ENCODE measurements around the gene TMEM222. TPM values are rescaled to one million over a fixed set of nuclear protein-coding genes. Genes with fewer than 3 reads are reported as not detected.

Gene TMEM222
- polyA plus RNA-seq, 1 of the 3 experiments (the other 2 are of a cell fraction): 51.7 TPM

DNA sequence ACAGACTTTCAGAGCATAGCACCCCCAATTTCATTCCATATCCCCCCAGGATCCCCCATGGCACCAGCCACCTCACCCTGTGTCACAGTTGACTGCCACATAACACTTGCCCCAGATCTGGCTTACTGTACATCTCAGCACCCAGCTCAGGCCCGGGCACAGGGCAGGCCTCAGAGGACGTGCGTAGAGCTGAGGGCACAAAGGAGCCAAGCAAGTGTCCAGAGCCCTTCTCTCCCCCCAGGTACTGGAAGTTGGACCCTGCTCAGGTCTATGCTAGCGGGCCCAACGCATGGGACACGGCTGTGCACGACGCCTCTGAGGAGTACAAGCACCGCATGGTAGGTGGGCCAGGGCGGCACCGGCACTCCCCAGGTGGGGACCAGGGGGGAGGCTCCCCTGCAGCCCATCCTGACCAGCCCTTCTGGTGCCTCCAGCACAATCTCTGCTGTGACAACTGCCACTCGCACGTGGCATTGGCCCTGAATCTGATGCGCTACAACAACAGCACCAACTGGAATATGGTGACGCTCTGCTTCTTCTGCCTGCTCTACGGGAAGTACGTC, 11.8 kb downstream of the TMEM222 start (continued):
- TF ChIP-seq, protein P1, sequence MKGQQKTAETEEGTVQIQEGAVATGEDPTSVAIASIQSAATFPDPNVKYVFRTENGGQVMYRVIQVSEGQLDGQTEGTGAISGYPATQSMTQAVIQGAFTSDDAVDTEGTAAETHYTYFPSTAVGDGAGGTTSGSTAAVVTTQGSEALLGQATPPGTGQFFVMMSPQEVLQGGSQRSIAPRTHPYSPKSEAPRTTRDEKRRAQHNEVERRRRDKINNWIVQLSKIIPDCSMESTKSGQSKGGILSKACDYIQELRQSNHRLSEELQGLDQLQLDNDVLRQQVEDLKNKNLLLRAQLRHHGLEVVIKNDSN (IDR thresholded peaks at IDR 0.05; ENCODE audit: borderline replicate concordance, low read depth): no peak
- TF ChIP-seq CHD2 (IDR thresholded peaks at IDR 0.05; ENCODE audit: low read length, partially characterized antibody): no peak

- H3K4me1 ChIP-seq (ENCODE audit: control insufficient read depth in 1 of 2, insufficient read depth in 2 of 2, low read depth in 1 of 2, low read length in 1 of 2): no peaks in the 10 kb centered on the region
- DNase-seq: no peak
- no peak overlapping the region for H3K4me2 ChIP-seq
- no peaks in the 10 kb centered on the region for H3K27me3 ChIP-seq (ENCODE audit: insufficient read depth)
- 0 out of 2 replicates have a peak, but pooled peaks cover 3% of the 10 kb centered on the region for H3K79me2 ChIP-seq (ENCODE audit: insufficient read depth)
- no peaks in the 10 kb centered on the region for H4K20me1 ChIP-seq (ENCODE audit: insufficient read depth)
- POLR2A ChIA-PET: interaction anchor here (1.5 kb wide), 1 partner anchor 13 kb away, joined by 5 read pairs; no protein-coding TSS in a partner anchor
- H3K9ac ChIP-seq: no peak overlapping the region
- H2AFZ ChIP-seq (ENCODE audit: low read depth): no peak overlapping the region
- TF ChIP-seq RXRA (IDR thresholded peaks at IDR 0.05; ENCODE audit: borderline replicate concordance, low read depth) (no peak), TAF1 (IDR thresholded peaks at IDR 0.05; ENCODE audit: borderline replicate concordance, low read depth, low read length) (no peak), EZH2phosphoT487 (IDR thresholded peaks at IDR 0.05; ENCODE audit: borderline replicate concordance, low read depth) (no peak), FOSL2 (IDR thresholded peaks at IDR 0.05; ENCODE audit: borderline replicate concordance, low read depth) (no peak), POLR2AphosphoS5 (IDR thresholded peaks at IDR 0.05; ENCODE audit: low read depth, low read length) (no peak), JUND (IDR thresholded peaks at IDR 0.05) (no peak), YY1 (IDR thresholded peaks at IDR 0.05; ENCODE audit: low read depth) (no peak), SMC3 (IDR thresholded peaks at IDR 0.05; ENCODE audit: low read depth, low read length) (no peak), RFX5 (IDR thresholded peaks at IDR 0.05; ENCODE audit: low read length) (no peak)
- TF ChIP-seq, protein P2, sequence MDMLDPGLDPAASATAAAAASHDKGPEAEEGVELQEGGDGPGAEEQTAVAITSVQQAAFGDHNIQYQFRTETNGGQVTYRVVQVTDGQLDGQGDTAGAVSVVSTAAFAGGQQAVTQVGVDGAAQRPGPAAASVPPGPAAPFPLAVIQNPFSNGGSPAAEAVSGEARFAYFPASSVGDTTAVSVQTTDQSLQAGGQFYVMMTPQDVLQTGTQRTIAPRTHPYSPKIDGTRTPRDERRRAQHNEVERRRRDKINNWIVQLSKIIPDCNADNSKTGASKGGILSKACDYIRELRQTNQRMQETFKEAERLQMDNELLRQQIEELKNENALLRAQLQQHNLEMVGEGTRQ (IDR thresholded peaks at IDR 0.05; ENCODE audit: borderline replicate concordance, low read depth, low read length): no peak
- H3K36me3 ChIP-seq (replicated peaks in 1 of 2; ENCODE audit: control insufficient read depth in 1 of 2, insufficient read depth in 2 of 2, low read length in 1 of 2): peaks cover 4 to 48% of the 10 kb centered on the region in 2 experiments
- no peak overlapping the region for H3K27ac ChIP-seq (ENCODE audit: low read depth in 2 of 2, low read length in 1 of 2)
- CTCF ChIA-PET: interaction anchor here (1.2 to 7.4 kb wide), 6 partner anchors 8 to 271 kb away, joined by 3 to 85 read pairs (median 7); no protein-coding TSS in a partner anchor
- no peak overlapping the region for H3K4me3 ChIP-seq (ENCODE audit: low read depth in 2 of 2, low read length in 1 of 2)
- 95% methylated on average over 10 of the region's 17 CpGs for WGBS (ENCODE audit: low lambda C conversion rate)
- H3K9me2 ChIP-seq: no peaks in the 10 kb centered on the region
- no peaks in the 10 kb centered on the region for H3K9me3 ChIP-seq
- no peaks in the 10 kb centered on the region for H3F3A ChIP-seq (replicated peaks; ENCODE audit: insufficient read depth)
These were observed 13.8 kb downstream of the TMEM222 start for GRCh38 chr1:27335506-27336422.

Data from SK-N-SH (cell line).